A549 (cell line): ENCODE measurements around the gene NKD1. TPM values are rescaled to one million over a fixed set of nuclear protein-coding genes. Genes with fewer than 3 reads are reported as not detected.

Experiments
- ATAC-seq, 2 experiments: fragments of 200-7000 bp in 1 of 2; fragments of >200 bp in 1 of 2; cut with Nextera tagmentation in 1 of 2; cut with Tn5 transposase in 1 of 2; 3 replicates each; pipeline versions ENCODE4 v1.8.0 to v1.9.1; 2018 to 2020; ENCODE audit warnings: mild to moderate bottlenecking in 1 of 2, moderate library complexity in 1 of 2
- CTCF ChIA-PET: fragments of 300-600 bp; sonication (Branson Sonifier 250); formaldehyde crosslinking; extraction: SDS; loops from one replicate; lab custom pipeline; 2021; ENCODE audit warnings: antibody characterized with exemption, inconsistent platforms; lab: Yijun Ruan, JAX
- POLR2A ChIA-PET: fragments of 350-600 bp; formaldehyde crosslinking; extraction: SDS; loops from one replicate; lab custom pipeline; 2021; ENCODE audit warnings: antibody characterized with exemption, inconsistent platforms; lab: Yijun Ruan, JAX
- DNase-seq, 2 experiments: peaks; one replicate each; pipeline versions ENCODE4 v3.0.0 to v3.0.0-alpha.2; 2011 to 2016; ENCODE audit warnings: low read depth in 1 of 2, low spot score in 1 of 2
- FAIRE-seq: peaks from 2 replicates; lab custom pipeline; 2011; peaks lifted over from hg19 to GRCh38; lab: Jason Lieb, UNC
- H3K27ac ChIP-seq, 2 experiments: fragments of >200 bp; sonication (Bioruptor Twin); formaldehyde crosslinking; 3 replicates each; pipeline ENCODE4 v1.5.1; 2016 to 2017
- H3K4me1 ChIP-seq: fragments of >200 bp; sonication (Bioruptor Twin); formaldehyde crosslinking; 3 replicates; pipeline ENCODE4 v1.6.1; 2016
- H3K4me2 ChIP-seq: fragments of >200 bp; sonication (Bioruptor Twin); formaldehyde crosslinking; 3 replicates; pipeline ENCODE4 v1.6.1; 2016
- H3K4me3 ChIP-seq: fragments of >200 bp; sonication (Bioruptor Twin); formaldehyde crosslinking; 3 replicates; pipeline ENCODE4 v1.5.1; 2016
- H3K9me3 ChIP-seq: fragments of >200 bp; sonication (Bioruptor Twin); formaldehyde crosslinking; 3 replicates; pipeline ENCODE4 v1.6.1; 2016
- BHLHE40 ChIP-seq: IDR thresholded peaks from 2 replicates; pipeline ENCODE4 v1.6.1; 2012; ENCODE audit warnings: low read depth, low read length, inconsistent platforms
- CBX2 ChIP-seq: fragments of 200-600 bp; sonication (generic); IDR thresholded peaks from 2 replicates; pipeline ENCODE4 v1.6.1; 2016; ENCODE audit warnings: low read depth, mild to moderate bottlenecking, borderline replicate concordance
- CBX8 ChIP-seq: fragments of 200-600 bp; sonication (generic); IDR thresholded peaks from 2 replicates; pipeline ENCODE4 v1.6.1; 2016
- FOXS1 ChIP-seq: fragments of 250-450 bp; sonication (Bioruptor Pico); IDR thresholded peaks from 2 replicates; pipeline ENCODE4 v1.5.0; 2020; ENCODE audit warnings: mild to moderate bottlenecking, moderate library complexity
- HMGXB4 ChIP-seq: fragments of 250-450 bp; sonication (Bioruptor Pico); IDR thresholded peaks from 2 replicates; pipeline ENCODE4 v1.5.0; 2021; ENCODE audit warnings: mild to moderate bottlenecking, moderate library complexity, borderline replicate concordance
- HOXB13 ChIP-seq: fragments of 250-450 bp; sonication (Bioruptor Pico); IDR thresholded peaks from 2 replicates; pipeline ENCODE4 v1.5.0; 2020; ENCODE audit warnings: low read depth, mild to moderate bottlenecking, moderate library complexity
- JUNB ChIP-seq: fragments of >200 bp; sonication (Bioruptor Twin); formaldehyde crosslinking; IDR thresholded peaks from 2 replicates; pipeline ENCODE4 v1.6.1; 2016
- KDM1A ChIP-seq: fragments of 200-600 bp; sonication (generic); IDR thresholded peaks from 2 replicates; pipeline ENCODE4 v1.6.1; 2016; ENCODE audit warnings: low read depth, mild to moderate bottlenecking
- NFE2L2 ChIP-seq: fragments of 150-350 bp; conservative IDR thresholded peaks from 2 replicates; pipeline ENCODE4 v1.6.1; 2014; ENCODE audit warnings: low read length
- RAD21 ChIP-seq, 2 experiments: fragments of >200 bp in 1 of 2; sonication (Bioruptor Twin) in 1 of 2; formaldehyde crosslinking in 1 of 2; IDR thresholded peaks in 1 of 2; conservative IDR thresholded peaks in 1 of 2; 2 replicates in 1 of 2; 3 replicates in 1 of 2; pipeline ENCODE4 v1.6.1; 2012 to 2018; ENCODE audit warnings: inconsistent platforms in 1 of 2
- REST ChIP-seq: fragments of 200-600 bp; sonication (generic); IDR thresholded peaks from 2 replicates; pipeline ENCODE4 v1.6.1; 2016; ENCODE audit warnings: antibody characterized with exemption, mild to moderate bottlenecking, moderate library complexity
- RFX5 ChIP-seq: fragments of 450-650 bp; IDR thresholded peaks from 2 replicates; pipeline ENCODE4 v1.7.1; 2014; ENCODE audit warnings: antibody characterized with exemption, mild to moderate bottlenecking, moderate library complexity
- RNF2 ChIP-seq: fragments of 200-600 bp; sonication (generic); IDR thresholded peaks from 2 replicates; pipeline ENCODE4 v1.6.1; 2016; ENCODE audit warnings: low read depth, mild to moderate bottlenecking, antibody characterized with exemption, moderate library complexity, borderline replicate concordance
- ZNF302 ChIP-seq: fragments of 250-450 bp; sonication (Bioruptor Pico); IDR thresholded peaks from 2 replicates; pipeline ENCODE4 v1.9.0; 2021; ENCODE audit warnings: inconsistent platforms, mild to moderate bottlenecking, moderate library complexity
- WGBS: methylation state at CpG from one replicate; pipeline ENCODE4 v1.1.6; 2017; ENCODE audit errors: missing lambda C conversion rate; 5-methylcytosine and 5-hydroxymethylcytosine counted together
- polyA plus RNA-seq, 4 experiments: library from polyadenylated mRNA; depleted of rRNA in 3 of 4; stranded (reverse); fragments of >200 nt; fragmentation: RNase III in 1 of 4; extraction: RNeasy Plus Mini Kit Qiagen cat#74134 plus additional on column Dnase treatment in 1 of 4; gene quantifications; 2 replicates in 3 of 4; 3 replicates in 1 of 4; pipeline ENCODE4 v1.2.3, GENCODE V29; 2011 to 2017
- TF ChIP-seq, protein P1 (sequence below): fragments of >200 bp; sonication (Bioruptor Twin); formaldehyde crosslinking; IDR thresholded peaks from 3 replicates; pipeline ENCODE4 v1.6.1; 2016
- TF ChIP-seq, protein P2 (sequence below): IDR thresholded peaks from 2 replicates; pipeline ENCODE4 v1.6.1; 2012
- TF ChIP-seq, protein P3 (sequence below): IDR thresholded peaks from 2 replicates; pipeline ENCODE4 v1.6.1; 2012
- TF ChIP-seq, protein P4 (sequence below): fragments of 450-650 bp; IDR thresholded peaks from 2 replicates; pipeline ENCODE4 v1.6.1; 2014; ENCODE audit warnings: antibody characterized with exemption

Gene NKD1
- polyA plus RNA-seq, 2 of the 4 experiments (the other 2 are of a cell fraction), result 0.10 to 0.19 TPM

- DNase-seq (no peak), FAIRE-seq (no peak), ATAC-seq (no peak)
- H3K9me3 ChIP-seq, result no peaks in the 10 kb centered on the region
- H3K27ac ChIP-seq, result no peak within 1 kb of the TSS
- 39% methylated on average over 12 of the region's 16 CpGs for WGBS
- ChIA-PET POLR2A (no interaction called here), CTCF (interaction anchor here (0.9 to 4.7 kb wide), 4 partner anchors 10 to 16 kb away, joined by 3 to 24 read pairs (median 6); no protein-coding TSS in a partner anchor)
- H3K4me2 ChIP-seq, result no peak within 1 kb of the TSS
- no peaks in the 10 kb centered on the region for H3K4me1 ChIP-seq
- TF ChIP-seq BHLHE40, result no peak
- TF ChIP-seq NFE2L2, result no peak
- no peak for TF ChIP-seq RFX5
- TF ChIP-seq, protein P1, sequence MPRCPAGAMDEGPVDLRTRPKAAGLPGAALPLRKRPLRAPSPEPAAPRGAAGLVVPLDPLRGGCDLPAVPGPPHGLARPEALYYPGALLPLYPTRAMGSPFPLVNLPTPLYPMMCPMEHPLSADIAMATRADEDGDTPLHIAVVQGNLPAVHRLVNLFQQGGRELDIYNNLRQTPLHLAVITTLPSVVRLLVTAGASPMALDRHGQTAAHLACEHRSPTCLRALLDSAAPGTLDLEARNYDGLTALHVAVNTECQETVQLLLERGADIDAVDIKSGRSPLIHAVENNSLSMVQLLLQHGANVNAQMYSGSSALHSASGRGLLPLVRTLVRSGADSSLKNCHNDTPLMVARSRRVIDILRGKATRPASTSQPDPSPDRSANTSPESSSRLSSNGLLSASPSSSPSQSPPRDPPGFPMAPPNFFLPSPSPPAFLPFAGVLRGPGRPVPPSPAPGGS, result no peak
- TF ChIP-seq JUNB, result no peak
- TF ChIP-seq, protein P2, sequence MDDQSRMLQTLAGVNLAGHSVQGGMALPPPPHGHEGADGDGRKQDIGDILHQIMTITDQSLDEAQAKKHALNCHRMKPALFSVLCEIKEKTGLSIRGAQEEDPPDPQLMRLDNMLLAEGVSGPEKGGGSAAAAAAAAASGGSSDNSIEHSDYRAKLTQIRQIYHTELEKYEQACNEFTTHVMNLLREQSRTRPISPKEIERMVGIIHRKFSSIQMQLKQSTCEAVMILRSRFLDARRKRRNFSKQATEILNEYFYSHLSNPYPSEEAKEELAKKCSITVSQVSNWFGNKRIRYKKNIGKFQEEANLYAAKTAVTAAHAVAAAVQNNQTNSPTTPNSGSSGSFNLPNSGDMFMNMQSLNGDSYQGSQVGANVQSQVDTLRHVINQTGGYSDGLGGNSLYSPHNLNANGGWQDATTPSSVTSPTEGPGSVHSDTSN, result no peak
- H3K4me3 ChIP-seq, result no peak within 1 kb of the TSS
Observed at GRCh38 chr16:50681021-50681885, 133.1 kb downstream of the NKD1 start, which contains the start of gene SNX20. SNX20 (minus strand) TSS chr16:50681312; CDS start chr16:50677526, 3,786 bp downstream.

DNA sequence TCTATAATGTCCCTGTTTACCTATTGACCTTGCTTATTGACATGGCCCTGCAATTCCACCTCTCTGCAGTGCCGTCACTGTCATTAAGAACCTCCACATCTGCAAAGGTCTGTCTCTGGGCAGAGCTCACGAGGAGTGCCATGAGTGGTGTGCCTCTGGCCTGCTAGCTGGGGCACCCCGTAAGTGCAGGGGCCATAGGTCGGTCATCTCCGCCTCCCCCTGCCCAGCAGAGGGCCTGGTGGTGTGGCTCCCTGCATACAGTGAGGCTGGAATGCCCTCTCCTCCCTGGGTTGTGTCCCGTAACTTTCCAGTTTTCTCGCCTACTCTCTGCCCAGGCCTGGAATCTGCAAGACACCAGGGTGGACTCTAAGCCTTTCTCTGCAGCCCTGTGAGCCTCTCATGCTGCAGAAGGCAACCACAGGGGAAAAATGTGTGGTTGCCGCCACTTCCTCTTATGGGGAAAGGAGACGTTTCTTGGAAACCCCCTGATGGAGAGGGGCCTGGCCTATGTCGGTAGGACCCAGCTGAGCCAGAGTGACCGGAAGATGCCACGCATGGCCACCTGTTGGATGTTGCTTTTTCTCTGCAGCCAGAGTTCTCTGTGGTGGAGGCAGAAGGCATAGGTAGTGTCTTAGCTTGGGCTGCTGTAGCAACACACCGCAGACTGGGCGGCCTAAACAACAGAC, 135.6 kb downstream of the NKD1 start:
- CTCF ChIA-PET, result interaction anchor here (0.7 to 1.6 kb wide), 2 partner anchors 8 to 18 kb away, joined by 3 read pairs; no protein-coding TSS in a partner anchor
- FAIRE-seq, result no peak

GRCh38 chr16:50684823-50685461, 136.7 kb downstream of the NKD1 start:
- Histone ChIP-seq H3K9me3 (no peaks in the 10 kb centered on the region), H3K27ac (no peak overlapping the region), H3K4me3 (no peak overlapping the region), H3K4me2 (no peak overlapping the region), H3K4me1 (no peaks in the 10 kb centered on the region)
- FAIRE-seq (no peak), ATAC-seq (no peak), DNase-seq (no peak)
- WGBS, result 55% methylated on average over 11 of the region's 11 CpGs
- ChIA-PET CTCF (interaction anchor here (3.0 kb wide), 1 partner anchor 20 kb away, joined by 14 read pairs; no protein-coding TSS in a partner anchor), POLR2A (no interaction called here)
- TF ChIP-seq REST (no peak), RAD21 (conservative IDR thresholded peaks at IDR 0.05 in 1 of 2, IDR thresholded peaks at IDR 0.05 in 1 of 2) (no peak), CBX2 (no peak), RNF2 (no peak), HOXB13 (no peak)
- TF ChIP-seq, protein P3, sequence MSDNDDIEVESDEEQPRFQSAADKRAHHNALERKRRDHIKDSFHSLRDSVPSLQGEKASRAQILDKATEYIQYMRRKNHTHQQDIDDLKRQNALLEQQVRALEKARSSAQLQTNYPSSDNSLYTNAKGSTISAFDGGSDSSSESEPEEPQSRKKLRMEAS, result no peak

More for the DNA sequence above, 135.6 kb downstream of the NKD1 start:
- TF ChIP-seq, protein P4, sequence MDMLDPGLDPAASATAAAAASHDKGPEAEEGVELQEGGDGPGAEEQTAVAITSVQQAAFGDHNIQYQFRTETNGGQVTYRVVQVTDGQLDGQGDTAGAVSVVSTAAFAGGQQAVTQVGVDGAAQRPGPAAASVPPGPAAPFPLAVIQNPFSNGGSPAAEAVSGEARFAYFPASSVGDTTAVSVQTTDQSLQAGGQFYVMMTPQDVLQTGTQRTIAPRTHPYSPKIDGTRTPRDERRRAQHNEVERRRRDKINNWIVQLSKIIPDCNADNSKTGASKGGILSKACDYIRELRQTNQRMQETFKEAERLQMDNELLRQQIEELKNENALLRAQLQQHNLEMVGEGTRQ, result no peak
- TF ChIP-seq HMGXB4 (CRISPR knock-in tag) (no peak), KDM1A (no peak), RAD21 (conservative IDR thresholded peaks at IDR 0.05 in 1 of 2, IDR thresholded peaks at IDR 0.05 in 1 of 2) (no peak), CBX8 (no peak), CBX2 (no peak), ZNF302 (no peak), FOXS1 (CRISPR knock-in tag) (no peak)
- TF ChIP-seq, all 56 proteins: peak for 0
- Histone ChIP-seq H3K27ac (no peak overlapping the region), H3K4me3 (no peak overlapping the region), H3K4me1 (no peaks in the 10 kb centered on the region), H3K4me2 (no peak overlapping the region), H3K9me3 (no peaks in the 10 kb centered on the region)
- ATAC-seq (no peak), DNase-seq (no peak)
- POLR2A ChIA-PET, result no interaction called here
- WGBS, result 41% methylated on average over 10 of the region's 14 CpGs
